B cell (primary cell): ENCODE measurements around the gene NRF1. TPM values are rescaled to one million over a fixed set of nuclear protein-coding genes. Genes with fewer than 3 reads are reported as not detected.

ENCODE experiments used
- ATAC-seq: fragments of 200-7000 bp; cut with Tn5 transposase; one replicate; pipeline ENCODE4 v1.10.0; 2021; ENCODE audit warnings: low read depth, mild to moderate bottlenecking, moderate number of reproducible peaks, moderate library complexity
- CTCF ChIA-PET: fragments of 350-600 bp; sonication (Branson Sonifier 250); formaldehyde crosslinking; loops from one replicate; lab custom pipeline; 2021; ENCODE audit warnings: antibody characterized with exemption, inconsistent platforms; lab: Charles Lee
- POLR2A ChIA-PET: fragments of 350-600 bp; sonication (Branson Sonifier 250); formaldehyde crosslinking; loops from one replicate; lab custom pipeline; 2021; ENCODE audit warnings: antibody characterized with exemption; lab: Charles Lee
- DNase-seq: peaks from one replicate; pipeline ENCODE4 v3.0.0; 2013
- H2AFZ ChIP-seq: 2 replicates; pipeline ENCODE4 v1.6.1; 2012; ENCODE audit warnings: mild to moderate bottlenecking, low read depth, low read length; ENCODE audit not compliant: insufficient read depth, poor library complexity, severe bottlenecking
- H3K27ac ChIP-seq, 2 donors: 1 replicate in 1 of 2; 2 replicates in 1 of 2; pipeline ENCODE4 v1.5.1; 2012 to 2013; ENCODE audit warnings: low read length in 2 of 2, mild to moderate bottlenecking in 2 of 2, moderate library complexity in 1 of 2
- H3K27me3 ChIP-seq, 4 experiments: fragments of 200-600 bp in 1 of 4; sonication (generic) in 1 of 4; replicated peaks in 1 of 4; 1 replicate in 2 of 4; 2 replicates in 2 of 4; pipeline versions ENCODE4 v1.6.1 to v1.7.0; 2013 to 2016; ENCODE audit warnings: low read length in 3 of 4, mild to moderate bottlenecking in 2 of 4, mixed read lengths in 1 of 4, moderate library complexity in 1 of 4; ENCODE audit not compliant: insufficient read depth in 4 of 4, control insufficient read depth in 3 of 4; ENCODE audit errors: control extremely low read depth in 1 of 4
- H3K36me3 ChIP-seq, 2 experiments: replicated peaks in 1 of 2; 1 replicate in 1 of 2; 2 replicates in 1 of 2; pipeline versions ENCODE4 v1.6.1 to v1.7.1; 2013; ENCODE audit warnings: low read length in 1 of 2; ENCODE audit not compliant: insufficient read depth in 2 of 2, control insufficient read depth in 1 of 2; ENCODE audit errors: control extremely low read depth in 1 of 2, extremely low read depth in 1 of 2
- H3K4me1 ChIP-seq, 2 donors: fragments of 200-600 bp in 1 of 2; sonication (generic) in 1 of 2; 1 replicate in 1 of 2; 2 replicates in 1 of 2; pipeline versions ENCODE4 v1.5.1 to v1.6.1; 2013 to 2017; ENCODE audit warnings: low read length in 2 of 2; ENCODE audit not compliant: control insufficient read depth in 2 of 2, insufficient read depth in 2 of 2
- H3K4me2 ChIP-seq: replicated peaks from 2 replicates; pipeline ENCODE3; 2012; ENCODE audit warnings: mild to moderate bottlenecking, low read depth, low read length; ENCODE audit not compliant: poor library complexity, severe bottlenecking
- H3K4me3 ChIP-seq, 5 experiments: fragments of 200-600 bp in 1 of 5; sonication (generic) in 1 of 5; 1 replicate in 3 of 5; 2 replicates in 2 of 5; pipeline versions ENCODE4 v1.5.1 to v1.7.0; 2011 to 2016; ENCODE audit warnings: low read length in 4 of 5, mild to moderate bottlenecking in 4 of 5, low read depth in 2 of 5, control low read depth in 1 of 5, moderate library complexity in 1 of 5; ENCODE audit not compliant: insufficient read depth in 1 of 5; ENCODE audit errors: control extremely low read depth in 1 of 5, extremely low read depth in 1 of 5
- H3K79me2 ChIP-seq: fragments of 200-600 bp; sonication (generic); one replicate; pipeline ENCODE4 v1.6.0; 2016; ENCODE audit warnings: low read length; ENCODE audit not compliant: control insufficient read depth, insufficient read depth
- H3K9ac ChIP-seq: fragments of 200-600 bp; sonication (generic); 2 replicates; pipeline ENCODE4 v1.6.1; 2017; ENCODE audit warnings: mild to moderate bottlenecking, low read length, moderate library complexity
- H3K9me3 ChIP-seq, 3 donors: one replicate each; pipeline versions ENCODE4 v1.6.1 to v1.7.1; 2013; ENCODE audit warnings: low read length in 2 of 3; ENCODE audit not compliant: control insufficient read depth in 2 of 3, insufficient read depth in 1 of 3; ENCODE audit errors: control extremely low read depth in 1 of 3
- H4K20me1 ChIP-seq: 2 replicates; pipeline ENCODE4 v1.6.0; 2012; ENCODE audit warnings: mild to moderate bottlenecking, low read length; ENCODE audit not compliant: insufficient read depth, control insufficient read depth, poor library complexity, severe bottlenecking
- H3K27ac Mint-ChIP-seq: one replicate; pipeline ENCODE4 v1.8.0; 2021; ENCODE audit warnings: mixed read lengths
- H3K27me3 Mint-ChIP-seq: one replicate; pipeline ENCODE4 v1.8.0; 2021; ENCODE audit warnings: mixed read lengths
- H3K4me1 Mint-ChIP-seq: one replicate; pipeline ENCODE4 v1.8.0; 2021; ENCODE audit warnings: mixed read lengths
- H3K4me3 Mint-ChIP-seq: one replicate; pipeline ENCODE4 v1.8.0; 2021; ENCODE audit warnings: mixed read lengths
- H3K9me3 Mint-ChIP-seq: one replicate; pipeline ENCODE4 v1.8.0; 2022; ENCODE audit warnings: mixed read lengths; ENCODE audit not compliant: insufficient read depth
- EZH2 ChIP-seq: IDR thresholded peaks from 2 replicates; pipeline ENCODE4 v1.6.1; 2012; ENCODE audit warnings: borderline replicate concordance, low read depth, mild to moderate bottlenecking, moderate library complexity, low read length; ENCODE audit not compliant: insufficient read depth, poor library complexity, severe bottlenecking
- WGBS: methylation state at CpG from one replicate; pipeline ENCODE4 v1.1.5; 2013; ENCODE audit warnings: missing lambda C conversion rate; ENCODE audit not compliant: insufficient coverage; 5-methylcytosine and 5-hydroxymethylcytosine counted together
- intact Hi-C: fragments of 100-400 bp; cut with micrococcal nuclease; formaldehyde crosslinking; loops from one replicate; pipeline ENCODE4 v1.10.0; 2022
- polyA plus RNA-seq: library from polyadenylated mRNA; depleted of rRNA; stranded (reverse); fragments of >200 nt; gene quantifications from 2 replicates; pipeline ENCODE4 v1.2.3, GENCODE V29; 2012
- total RNA-seq, 2 donors: library from RNA; stranded (reverse); fragments of 120-200 nt in 1 of 2; gene quantifications; 1 replicate in 1 of 2; 2 replicates in 1 of 2; pipeline versions ENCODE4 v1.2.3 to v1.2.4, GENCODE V29; 2013 to 2022
- TF ChIP-seq, protein P1 (sequence below): fragments of 200-600 bp; IDR thresholded peaks from one replicate; pipeline ENCODE4 v1.8.0; 2022; ENCODE audit warnings: antibody characterized with exemption, mild to moderate bottlenecking

NRF1 gene
- total and polyA plus RNA-seq, 2 donors (not counting 1 experiment from before 2014, with no cell fraction given) = 19.6 to 53.0 TPM

- no peak for ATAC-seq
- Histone ChIP-seq H3K27me3 (no peaks in the 10 kb centered on the region), H3K79me2 (no peaks in the 10 kb centered on the region), H3K4me2 (no peak overlapping the region), H3K9me3 (no peaks in the 10 kb centered on the region), H3K4me3 (no peak overlapping the region), H3K27ac (no peak overlapping the region), H2AFZ (no peak overlapping the region), H3K9ac (no peak overlapping the region), H3K4me1 (no peaks in the 10 kb centered on the region), H3K36me3 (peaks cover 5 to 58% of the 10 kb centered on the region in 2 experiments), H4K20me1 (no peaks in the 10 kb centered on the region)
- intact Hi-C loops = loop anchor here (10.0 kb wide), 1 partner anchor 294 kb away; no protein-coding TSS in a partner anchor
- Mint-ChIP-seq H3K4me3 (no peak overlapping the region), H3K27me3 (no peaks in the 10 kb centered on the region), H3K4me1 (no peaks in the 10 kb centered on the region), H3K27ac (no peak overlapping the region), H3K9me3 (no peaks in the 10 kb centered on the region)
- ChIA-PET POLR2A (no interaction called here), CTCF (interaction anchor here (1.5 kb wide), 1 partner anchor 354 kb away, joined by 4 read pairs; no protein-coding TSS in a partner anchor)
- DNase-seq = no peak
- no peak for TF ChIP-seq EZH2
- TF ChIP-seq, protein P1, sequence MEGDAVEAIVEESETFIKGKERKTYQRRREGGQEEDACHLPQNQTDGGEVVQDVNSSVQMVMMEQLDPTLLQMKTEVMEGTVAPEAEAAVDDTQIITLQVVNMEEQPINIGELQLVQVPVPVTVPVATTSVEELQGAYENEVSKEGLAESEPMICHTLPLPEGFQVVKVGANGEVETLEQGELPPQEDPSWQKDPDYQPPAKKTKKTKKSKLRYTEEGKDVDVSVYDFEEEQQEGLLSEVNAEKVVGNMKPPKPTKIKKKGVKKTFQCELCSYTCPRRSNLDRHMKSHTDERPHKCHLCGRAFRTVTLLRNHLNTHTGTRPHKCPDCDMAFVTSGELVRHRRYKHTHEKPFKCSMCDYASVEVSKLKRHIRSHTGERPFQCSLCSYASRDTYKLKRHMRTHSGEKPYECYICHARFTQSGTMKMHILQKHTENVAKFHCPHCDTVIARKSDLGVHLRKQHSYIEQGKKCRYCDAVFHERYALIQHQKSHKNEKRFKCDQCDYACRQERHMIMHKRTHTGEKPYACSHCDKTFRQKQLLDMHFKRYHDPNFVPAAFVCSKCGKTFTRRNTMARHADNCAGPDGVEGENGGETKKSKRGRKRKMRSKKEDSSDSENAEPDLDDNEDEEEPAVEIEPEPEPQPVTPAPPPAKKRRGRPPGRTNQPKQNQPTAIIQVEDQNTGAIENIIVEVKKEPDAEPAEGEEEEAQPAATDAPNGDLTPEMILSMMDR = no peak
- WGBS = no CpG with 5 or more reads among the region's 1 CpG
Measured at GRCh38 chr7:129721068-129721467, 109.5 kb downstream of the NRF1 start.

DNA sequence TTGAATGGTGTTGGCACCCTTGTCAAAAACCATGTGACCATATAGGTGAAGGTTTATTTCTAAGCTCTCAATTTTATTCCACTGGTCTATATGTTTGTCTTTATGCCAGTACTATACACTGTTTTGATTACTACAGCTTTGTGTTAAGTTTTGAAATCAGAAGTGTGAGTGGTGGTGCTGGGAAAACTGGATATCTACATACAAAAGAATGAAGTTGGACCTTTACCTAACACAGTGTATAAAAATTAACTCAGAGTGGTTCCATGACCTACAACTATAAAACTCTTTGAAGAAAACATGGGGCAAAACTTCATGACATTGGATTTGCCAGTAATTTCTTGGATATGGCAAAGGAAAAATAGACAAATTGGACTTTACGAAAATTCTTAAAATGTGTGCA, 112.2 kb downstream of the NRF1 start:
- DNase-seq (no peak), ATAC-seq (no peak)
- Histone ChIP-seq H3K27ac (no peak overlapping the region), H3K4me2 (no peak overlapping the region), H2AFZ (no peak overlapping the region), H3K9me3 (no peaks in the 10 kb centered on the region), H3K27me3 (no peaks in the 10 kb centered on the region), H3K9ac (no peak overlapping the region), H3K4me3 (no peak overlapping the region), H3K4me1 (no peaks in the 10 kb centered on the region), H4K20me1 (no peaks in the 10 kb centered on the region), H3K36me3 (peaks cover under 1 to 59% of the 10 kb centered on the region in 2 experiments), H3K79me2 (no peaks in the 10 kb centered on the region)
- TF ChIP-seq, protein P1 = no peak
- no peak for TF ChIP-seq EZH2
- intact Hi-C loops = loop anchor here (10.0 kb wide), 1 partner anchor 291 kb away; no protein-coding TSS in a partner anchor
- Mint-ChIP-seq H3K9me3 (no peaks in the 10 kb centered on the region), H3K27me3 (no peaks in the 10 kb centered on the region), H3K4me1 (no peaks in the 10 kb centered on the region), H3K27ac (no peak overlapping the region), H3K4me3 (no peak overlapping the region)
- ChIA-PET CTCF (no interaction called here), POLR2A (no interaction called here)
- WGBS = no CpG with 5 or more reads among the region's 1 CpG
